HG02642 (cell line): Measurements from ENCODE around the gene SLC25A10.

Experiments
- ATAC-seq: cut with Tn5 transposase; IDR thresholded peaks from one replicate; pipeline ENCODE4 v1.9.1; 2021; ENCODE audit warnings: mild to moderate bottlenecking; ENCODE audit not compliant: unreplicated experiment, poor library complexity

SLC25A10 gene

DNA sequence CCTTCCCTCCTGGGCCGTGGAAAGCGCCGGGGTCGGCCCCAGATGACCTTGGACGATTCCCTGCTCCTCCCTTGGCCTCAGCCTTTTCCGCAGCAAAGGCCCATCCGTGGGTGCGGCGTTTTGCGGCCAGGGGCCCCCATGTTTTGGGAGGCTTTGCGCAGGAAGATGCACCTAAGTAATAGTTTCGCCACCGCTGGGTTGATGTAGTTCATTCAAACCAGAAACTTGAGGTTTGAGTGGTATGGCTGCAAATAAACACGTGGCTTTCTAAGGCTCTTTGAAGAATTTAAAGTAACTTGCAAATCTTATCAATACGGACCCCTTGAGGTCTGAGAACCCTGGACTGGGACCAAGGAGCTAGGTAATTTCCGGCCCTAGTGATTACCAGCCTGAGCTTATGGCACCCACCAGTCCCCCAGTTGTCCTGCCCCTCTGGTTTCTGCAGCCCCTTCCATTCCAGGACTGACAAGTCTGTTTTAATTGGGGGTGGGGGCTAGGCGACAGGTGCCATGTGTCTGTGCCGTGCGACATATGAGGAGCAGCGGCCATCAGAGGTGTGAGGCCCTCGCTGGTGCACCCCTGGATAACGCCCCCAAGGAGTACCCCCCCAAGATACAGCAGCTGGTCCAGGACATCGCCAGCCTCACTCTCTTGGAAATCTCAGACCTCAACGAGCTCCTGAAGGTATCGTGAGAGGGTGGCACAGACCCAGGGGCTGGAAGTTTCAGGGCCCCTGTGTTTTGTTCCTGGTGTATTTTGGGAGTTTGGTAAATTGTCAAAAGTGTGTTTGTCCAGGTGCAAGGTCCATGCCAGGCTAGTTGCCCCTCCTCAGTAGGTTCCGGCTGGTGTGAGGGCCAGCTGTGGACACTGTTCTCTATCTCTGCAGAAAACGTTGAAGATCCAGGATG, 8.1 kb upstream of the SLC25A10 start:
- no peak for ATAC-seq

DNA sequence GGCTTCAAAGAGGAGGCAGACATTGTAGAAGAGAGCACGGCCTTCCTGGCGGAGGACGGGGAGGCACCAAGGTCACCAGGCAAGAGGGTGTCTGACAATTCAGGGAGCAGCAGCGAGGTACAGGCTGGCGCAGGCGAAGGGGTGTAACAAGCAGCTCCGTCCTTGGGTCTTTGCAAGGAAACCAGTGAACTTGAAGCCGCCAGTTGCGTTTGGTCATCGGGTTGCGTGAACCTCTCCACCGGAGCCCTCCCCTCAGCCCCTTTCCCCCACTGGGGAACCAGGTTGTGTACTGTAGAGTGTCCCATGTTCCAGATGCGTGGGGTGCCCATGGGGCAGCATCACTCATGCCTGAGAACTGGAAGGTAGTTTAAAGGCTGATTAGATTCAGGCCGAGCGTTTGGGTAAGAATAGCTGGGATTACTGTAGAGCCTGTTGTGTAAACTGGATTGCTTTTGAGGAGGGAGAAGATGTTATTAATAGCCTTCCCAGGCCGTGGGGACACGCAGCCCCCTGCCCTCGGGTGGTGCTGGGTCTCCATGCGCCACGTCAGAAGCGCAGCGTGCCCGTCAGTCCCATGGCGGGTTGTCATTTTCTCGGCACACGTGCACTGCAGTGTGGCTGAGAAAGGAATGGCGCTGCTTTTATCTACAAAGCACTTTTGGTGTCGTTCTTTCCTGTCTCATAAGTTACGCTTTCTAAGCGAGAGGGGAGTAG, 6.4 kb upstream of the SLC25A10 start:
- no peak for ATAC-seq

DNA sequence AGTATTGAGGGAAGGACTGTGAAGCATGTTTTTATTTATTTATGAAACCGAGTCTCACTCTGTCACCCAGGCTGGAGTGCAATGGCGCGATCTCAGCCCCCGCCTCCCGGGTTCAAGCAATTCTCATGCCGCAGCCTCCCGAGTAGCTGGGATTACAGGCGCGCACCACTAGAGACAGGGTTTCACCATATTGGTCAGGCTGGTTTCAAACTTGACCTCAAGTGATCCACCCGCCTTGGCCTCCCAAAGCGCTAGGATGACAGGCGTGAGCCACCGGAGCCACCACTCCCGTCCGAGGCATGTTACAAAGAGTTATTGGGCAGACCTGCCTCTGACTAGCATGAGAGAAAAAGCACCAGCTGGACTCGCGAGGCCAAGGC, 5.9 kb upstream of the SLC25A10 start:
- no peak for ATAC-seq

DNA sequence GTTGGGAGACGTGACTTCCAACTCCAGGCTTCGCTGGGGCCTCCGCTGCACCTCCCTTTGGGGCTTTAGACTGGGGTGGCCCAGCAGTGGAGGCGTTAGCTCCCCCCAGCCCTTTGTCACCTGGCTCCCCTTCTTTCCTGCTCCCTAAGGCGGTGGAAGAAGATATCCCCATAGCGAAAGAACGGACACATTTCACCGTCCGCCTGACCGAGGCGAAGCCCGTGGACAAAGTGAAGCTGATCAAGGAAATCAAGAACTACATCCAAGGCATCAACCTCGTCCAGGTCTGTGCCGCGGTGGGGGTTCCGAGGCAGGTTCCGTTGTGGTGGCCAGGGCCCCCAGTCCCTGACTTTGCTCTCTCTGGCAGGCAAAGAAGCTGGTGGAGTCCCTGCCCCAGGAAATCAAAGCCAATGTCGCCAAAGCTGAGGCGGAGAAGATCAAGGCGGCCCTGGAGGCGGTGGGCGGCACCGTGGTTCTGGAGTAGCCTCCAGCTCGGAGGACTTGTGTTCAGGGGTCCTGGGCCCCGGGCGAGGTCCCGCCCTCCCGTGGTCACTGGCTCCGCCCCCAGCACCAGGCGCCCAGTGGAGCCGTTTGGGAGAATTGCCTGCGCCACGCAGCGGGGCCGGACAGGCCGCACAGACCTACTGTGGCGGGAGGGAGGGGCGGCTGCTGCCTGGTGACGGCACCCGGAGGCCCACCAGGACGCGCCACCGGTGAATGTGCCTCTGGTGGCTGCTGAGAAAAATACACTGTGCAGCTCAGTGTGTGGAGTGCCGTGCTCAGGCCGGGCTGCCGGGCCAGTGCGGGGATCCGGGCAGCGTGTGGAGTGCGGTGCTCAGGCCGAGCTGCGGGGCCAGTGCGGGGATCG, 5.1 kb upstream of the SLC25A10 start:
- no peak for ATAC-seq

DNA sequence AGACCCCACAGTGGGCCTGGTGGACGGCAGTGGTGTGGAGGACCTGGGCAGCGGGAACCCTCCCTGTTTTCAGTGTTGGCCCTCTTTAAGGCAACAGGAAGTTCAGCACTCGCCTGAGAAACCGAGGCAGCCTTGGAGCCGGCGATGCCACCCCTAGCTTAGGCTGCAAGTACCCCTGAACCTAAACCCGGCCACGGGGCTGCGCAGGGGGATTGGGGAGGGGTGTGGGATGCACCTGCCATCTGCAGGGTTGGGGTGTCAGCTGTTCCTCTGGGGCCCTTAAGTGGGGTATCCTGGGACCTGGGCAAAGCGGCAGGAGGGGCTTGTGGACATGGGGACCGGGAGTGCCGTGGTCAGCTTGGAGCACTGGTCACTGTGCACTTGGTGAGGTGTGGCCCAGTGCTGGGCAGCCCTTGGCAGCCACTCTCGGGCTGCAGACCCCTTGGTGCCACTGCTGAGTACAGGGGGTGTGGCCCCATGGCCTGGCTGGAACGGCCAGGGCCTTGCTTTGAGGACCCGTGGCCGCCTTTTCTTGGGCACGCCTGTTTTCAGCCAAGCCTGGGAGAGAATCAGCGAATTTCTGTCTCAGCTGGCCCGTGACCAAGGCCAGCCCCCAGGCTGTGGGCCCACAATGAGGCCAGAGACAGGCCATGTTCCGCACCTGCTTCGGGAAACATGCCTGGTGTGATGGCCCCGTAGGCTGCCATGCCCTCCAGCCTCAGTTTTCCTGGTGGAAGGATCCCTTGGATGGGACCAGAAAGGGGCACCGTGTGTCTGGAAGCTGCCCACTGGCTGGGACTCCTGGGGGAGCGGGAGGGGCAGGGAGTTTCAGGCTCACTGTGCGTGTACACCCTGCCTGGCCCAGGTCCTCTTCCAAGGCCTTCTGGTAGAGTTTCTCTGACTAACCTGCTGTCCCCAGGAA, 4.1 kb upstream of the SLC25A10 start:
- ATAC-seq, result no peak

GRCh38 chr17:81708739-81709185, 3.3 kb upstream of the SLC25A10 start:
- ATAC-seq, result no peak

DNA sequence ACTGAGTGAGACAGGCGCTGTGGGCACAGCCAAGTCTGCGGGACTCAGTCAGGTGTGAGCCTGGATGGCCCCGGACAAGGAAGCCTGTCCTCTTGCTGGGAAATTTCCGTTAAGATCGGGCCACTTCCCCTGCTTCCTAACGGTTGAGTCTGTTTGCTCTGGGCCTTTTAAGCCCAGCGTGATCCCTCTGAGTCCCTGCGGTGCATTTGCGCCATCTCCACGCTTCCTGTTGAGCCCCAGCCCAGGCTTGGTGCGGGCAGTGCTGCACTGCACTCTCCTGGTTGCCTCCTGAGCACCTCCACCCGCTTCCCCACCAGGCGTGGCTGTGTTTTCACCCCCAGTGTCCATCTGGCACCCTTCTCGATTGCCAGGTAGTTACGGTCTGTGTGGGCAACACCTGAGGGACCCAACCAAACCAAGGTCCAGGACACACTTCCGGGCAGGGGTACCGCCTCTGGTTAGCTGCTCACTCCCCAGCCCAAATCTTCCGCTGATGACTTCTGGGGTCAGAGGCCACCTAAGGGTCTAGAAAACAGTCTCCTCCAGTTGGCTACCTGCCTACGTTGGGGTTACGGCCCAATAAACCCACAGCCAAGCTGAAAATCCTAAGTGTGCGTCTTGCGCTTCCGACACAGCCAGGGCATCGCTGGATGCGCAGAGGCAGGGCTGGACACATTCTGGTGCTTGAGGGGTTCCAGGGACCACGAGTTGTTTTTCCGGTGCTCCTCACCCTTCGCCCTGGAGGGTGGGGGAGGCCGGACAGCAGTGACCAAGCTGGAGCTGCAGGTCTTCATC, 1.4 kb upstream of the SLC25A10 start:
- no peak for ATAC-seq

DNA sequence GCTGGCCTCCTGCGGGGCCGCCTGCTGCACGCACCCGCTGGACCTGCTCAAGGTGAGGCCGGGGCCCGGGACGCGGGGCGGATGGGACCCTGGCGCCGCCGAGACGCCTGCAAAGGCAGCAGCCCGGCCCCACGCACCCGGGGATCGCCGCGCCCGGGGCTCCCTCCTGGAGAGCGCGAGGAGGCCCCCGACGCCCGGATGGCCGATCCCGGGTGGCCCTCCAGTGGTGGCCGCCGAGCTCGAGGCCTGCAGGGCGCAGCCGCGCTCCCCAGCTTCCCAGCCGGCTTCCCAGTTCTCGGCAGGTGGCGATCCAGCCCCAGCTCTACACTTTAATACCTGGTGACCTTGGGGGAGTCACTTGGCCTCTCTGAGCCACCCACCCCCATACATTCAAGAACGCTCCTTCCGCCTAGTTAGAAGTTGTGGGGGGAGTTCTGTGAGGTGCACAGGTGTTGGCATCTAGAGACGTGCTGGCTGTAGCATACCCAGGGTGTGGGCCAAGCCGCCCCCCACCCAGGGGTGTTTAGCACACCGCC, 452 bp downstream of the SLC25A10 start:
- peak; percentile 5 for ATAC-seq

DNA sequence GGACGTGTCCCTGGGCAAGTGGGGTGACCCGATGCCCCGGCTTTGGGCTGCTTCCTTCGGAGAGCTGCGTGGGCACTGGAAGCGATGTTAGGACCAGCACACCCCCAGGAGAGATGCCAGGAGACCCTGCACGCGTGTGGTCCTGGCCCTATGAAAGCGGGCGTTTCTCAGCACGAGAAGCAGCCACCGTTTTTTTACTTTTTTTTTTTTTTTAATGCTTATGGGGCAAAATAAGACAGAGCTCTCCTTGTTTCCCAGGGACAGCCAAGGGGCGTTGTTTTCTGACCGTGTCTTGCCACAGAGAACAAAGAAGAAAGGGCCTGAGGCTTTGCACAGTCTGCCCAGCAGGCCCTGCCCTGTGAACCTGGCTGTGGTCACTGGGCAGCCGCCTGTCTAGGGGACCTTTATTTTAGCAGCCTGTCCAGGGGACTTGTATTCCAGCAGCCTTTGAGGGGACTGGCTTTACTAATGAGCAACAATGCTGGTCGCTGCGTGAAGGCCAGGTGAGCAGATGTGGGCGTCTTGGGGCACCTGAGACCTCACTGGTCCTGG, 996 bp downstream of the SLC25A10 start:
- no peak for ATAC-seq

- ATAC-seq, result no peak
Observed at GRCh38 chr17:81713556-81714411, 1.7 kb downstream of the SLC25A10 start.

DNA sequence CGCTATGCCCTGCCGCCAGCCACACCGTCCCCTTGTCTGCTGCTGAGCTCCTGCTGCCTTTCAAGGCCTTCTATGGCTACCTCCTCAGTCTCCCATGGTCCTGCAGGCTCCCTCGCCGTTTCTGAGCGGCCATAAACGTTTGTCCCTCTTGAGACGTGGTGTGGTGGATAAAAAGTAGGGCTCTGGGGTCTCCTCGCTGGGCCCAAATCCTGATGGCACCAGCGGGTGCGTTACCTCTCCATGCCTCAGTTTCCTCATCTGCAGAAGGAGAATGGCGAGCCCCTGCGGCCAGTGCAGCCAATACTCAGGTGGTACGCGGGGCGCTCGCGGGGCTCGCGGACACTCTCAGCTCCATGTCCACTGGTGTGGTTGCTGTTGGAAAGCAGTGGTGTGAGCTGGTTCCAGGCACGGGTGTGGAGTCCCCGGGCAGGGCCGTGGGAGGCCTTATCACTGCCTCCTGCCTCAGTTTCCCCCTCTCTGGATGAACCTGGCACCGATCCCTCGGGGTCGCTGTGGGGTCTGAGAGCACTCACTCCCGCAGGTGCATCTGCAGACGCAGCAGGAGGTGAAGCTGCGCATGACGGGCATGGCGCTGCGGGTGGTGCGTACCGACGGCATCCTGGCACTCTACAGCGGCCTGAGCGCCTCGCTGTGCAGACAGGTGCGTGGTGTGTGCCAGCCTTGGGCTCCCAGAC, 2.5 kb downstream of the SLC25A10 start:
- no peak for ATAC-seq

GRCh38 chr17:81715107-81715871, 3.2 kb downstream of the SLC25A10 start:
- no peak for ATAC-seq

- ATAC-seq, result no peak
Observed at GRCh38 chr17:81715872-81716673, 4.0 kb downstream of the SLC25A10 start.

- ATAC-seq, result no peak
Observed at GRCh38 chr17:81716674-81716996, 4.6 kb downstream of the SLC25A10 start.

- ATAC-seq, result no peak
Observed at GRCh38 chr17:81717049-81717765, 5.1 kb downstream of the SLC25A10 start.
